Measurements from ENCODE around the gene SMPD3.

Gene SMPD3

DNA sequence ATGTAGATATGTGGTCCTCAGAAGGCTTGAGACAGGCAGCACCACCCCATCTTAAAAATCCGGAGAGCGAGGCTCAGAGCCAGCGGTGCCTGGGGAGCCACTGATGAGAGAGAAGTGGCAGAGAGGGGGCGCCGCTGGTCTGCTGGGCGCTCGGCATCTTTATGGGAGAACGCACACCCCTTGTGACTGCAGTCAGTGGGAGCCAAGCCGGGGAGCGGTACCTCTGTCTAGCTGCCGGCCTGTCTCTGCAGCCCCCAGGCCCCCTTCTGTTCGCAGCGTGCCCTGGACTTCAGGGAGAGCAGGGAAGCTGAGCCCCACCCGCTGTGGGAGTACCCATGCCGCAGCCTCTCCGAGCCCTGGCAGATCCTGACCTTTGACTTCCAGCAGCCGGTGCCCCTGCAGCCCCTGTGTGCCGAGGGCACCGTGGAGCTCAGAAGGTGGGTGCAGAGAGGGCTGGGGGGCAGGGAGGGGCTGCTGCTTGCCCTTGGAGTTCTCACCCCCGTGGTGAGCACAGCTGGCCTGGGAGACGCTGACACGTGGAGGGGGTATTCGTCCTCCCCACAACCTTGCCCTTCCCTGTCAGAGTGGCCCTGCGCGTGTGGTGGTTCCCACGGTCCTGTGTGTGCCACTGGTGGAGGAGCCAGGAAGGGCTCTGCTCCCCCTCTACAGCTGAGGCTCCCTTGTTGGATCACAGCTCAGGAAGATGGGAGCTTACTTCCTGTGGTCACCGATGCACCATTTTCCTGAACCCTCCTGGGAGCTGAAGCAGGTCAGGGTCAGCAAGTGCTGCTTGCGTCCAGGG, 92.7 kb downstream of the SMPD3 start:
- no peak for DNase-seq (ENCODE audit: low read depth)

DNA sequence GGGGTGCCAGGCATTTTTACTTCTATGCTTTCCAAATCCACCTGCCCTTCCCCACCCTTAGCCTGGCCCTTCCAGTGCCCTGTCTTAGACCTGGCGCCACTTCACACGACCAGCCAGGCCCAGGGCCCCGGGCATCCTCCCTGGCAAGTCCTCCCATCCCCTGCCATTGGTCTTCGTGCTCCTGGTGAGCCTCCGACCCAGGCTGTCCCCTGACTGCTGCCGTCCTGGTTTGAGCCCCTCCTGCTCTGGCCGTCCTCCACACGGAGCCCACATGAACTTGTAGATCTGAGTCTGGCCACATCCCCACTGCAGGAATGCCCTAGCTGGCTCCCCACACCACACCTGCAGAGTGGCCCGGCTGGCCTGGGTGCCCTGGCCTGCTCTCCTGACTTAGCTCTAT, 93.5 kb downstream of the SMPD3 start:
- no peak for DNase-seq (ENCODE audit: low read depth)

- no peak for DNase-seq (ENCODE audit: low read depth)
These were observed 94.9 kb downstream of the SMPD3 start for GRCh38 chr16:68353366-68353765.

- no peak for DNase-seq (ENCODE audit: low read depth)
These were observed 96.3 kb downstream of the SMPD3 start for GRCh38 chr16:68351991-68352431.

DNA sequence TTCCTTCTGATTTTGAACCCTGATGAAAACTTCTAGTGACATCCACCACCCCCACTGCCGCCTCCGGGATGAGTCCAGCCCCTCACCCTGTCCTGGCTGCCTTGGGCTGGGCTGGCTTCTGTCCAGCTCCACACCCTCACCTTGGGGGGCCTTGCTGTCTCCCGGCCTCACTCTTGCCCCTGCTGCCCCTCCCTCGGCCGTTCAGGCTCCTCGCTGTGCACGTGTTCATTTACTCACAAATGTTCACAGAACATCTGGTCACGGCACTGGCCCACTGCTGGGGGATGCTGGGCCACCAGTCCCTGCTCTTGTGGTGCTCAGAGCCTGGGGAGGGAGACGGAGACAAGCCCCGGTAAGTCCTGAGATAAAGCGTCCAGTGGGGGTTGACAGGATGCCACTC, 96.8 kb downstream of the SMPD3 start:
- no peak for DNase-seq (ENCODE audit: low read depth)

DNA sequence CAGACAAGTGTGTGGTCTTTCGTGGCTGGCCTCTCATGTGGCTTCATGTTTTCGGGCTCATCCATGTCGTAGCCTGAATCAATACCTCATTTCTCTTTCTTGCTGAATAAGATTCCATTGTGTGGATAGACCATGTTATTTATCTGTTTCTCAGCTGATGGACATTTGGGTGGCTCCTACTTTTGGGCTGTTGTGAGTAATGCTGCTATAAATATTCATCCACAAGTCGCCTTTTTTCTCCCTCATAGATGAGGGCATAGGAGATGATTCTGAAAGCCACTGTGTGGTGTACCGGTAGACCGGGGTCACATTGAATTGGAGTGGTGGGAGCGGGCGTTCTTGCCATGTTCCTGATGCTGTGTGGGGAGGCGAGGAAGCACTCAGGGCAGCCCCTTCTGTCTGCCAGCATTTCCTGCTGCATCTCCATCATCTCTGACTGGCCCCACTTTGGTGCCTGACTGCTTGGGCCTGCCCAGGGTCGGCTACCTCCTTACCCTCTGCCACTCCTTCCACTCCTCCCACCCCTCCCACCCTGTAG, 97.4 kb downstream of the SMPD3 start:
- DNase-seq (ENCODE audit: low read depth) = no peak

DNA sequence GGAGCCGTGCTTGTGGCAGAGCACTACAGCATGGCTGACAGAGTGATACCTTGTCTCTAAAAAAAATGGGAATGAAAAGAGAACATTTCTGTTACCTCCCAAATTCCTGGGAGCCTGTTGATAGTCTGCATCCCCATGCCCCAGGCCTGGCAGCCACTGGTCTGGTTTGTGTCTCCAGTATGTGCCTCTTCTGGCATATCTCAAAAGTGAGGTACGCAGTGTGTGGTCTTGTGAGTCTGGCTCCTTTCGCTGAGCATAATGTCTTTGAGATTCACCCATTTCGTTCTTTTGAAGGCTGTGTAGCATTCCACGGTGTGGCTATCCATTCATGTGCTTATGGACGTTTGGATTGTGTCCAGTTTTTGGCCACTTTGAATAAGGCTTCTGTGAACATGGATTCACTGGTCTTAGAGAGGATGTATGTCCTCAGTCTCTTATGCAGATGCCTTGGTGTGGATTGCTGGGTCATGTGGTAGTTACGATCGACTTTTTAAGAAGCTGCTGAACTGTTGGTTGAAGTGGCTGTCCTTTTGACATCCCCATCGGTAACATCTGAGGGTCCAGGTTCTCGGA, 98.4 kb downstream of the SMPD3 start:
- no peak for DNase-seq (ENCODE audit: low read depth)

DNA sequence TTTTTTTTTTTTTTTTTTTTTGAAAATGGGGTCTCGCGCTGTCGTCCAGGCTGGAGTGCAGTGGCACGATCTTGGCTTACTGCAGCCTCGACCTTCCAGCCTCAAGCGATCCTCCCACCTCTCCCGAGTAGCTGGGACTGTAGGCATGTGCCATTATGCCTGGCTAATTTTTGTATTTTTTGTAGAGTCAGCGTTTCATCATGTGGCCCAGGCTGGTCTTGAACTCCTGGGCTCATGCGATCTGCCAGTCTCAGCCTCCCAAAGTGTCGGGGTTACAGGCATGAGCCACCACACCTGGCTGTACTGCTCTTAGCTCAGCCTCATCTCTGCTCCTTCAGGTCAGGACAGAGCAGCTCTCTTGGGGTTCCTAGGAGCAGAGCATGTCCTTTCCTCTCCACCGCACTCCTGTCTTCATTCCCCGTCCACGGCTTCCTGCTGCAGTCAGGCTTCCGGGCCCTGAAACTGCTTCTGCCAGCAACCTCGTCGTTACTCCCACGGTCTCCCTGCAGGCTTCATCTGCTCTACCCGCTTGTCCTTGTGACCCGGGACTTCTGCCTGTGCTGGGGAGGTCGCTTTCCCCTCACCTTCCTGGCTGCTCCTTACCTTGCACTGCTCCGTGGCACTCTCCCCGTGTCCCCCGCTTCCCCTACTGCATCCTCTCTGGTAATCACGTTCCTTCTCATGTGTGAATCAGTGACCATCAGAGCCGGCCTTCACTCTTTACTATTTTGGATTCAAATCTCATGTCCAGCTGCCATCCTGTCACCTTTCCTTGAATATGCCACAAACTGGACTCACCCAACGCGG, 99.5 kb downstream of the SMPD3 start:
- no peak for DNase-seq (ENCODE audit: low read depth)

DNA sequence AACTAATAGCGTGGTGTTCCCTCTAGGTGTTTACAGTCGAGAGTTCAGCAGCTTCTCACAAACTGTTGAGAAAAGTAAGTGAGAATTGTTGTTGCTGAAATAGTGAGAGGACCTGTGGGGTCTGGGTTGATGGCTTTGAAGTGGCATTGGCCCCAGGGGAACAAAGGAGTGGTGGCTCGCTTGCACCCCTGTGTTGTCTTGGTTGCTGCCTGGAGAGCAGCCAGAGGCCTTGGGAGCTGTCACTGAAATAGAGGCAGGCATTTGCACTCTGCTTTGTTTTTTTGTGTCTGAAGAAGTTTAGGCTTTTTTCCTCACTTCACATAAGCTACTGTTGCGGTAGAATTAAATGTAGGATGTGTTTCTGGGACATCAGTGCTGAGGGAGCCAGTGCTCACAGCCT, 100.7 kb downstream of the SMPD3 start:
- no peak for DNase-seq (ENCODE audit: low read depth)

DNA sequence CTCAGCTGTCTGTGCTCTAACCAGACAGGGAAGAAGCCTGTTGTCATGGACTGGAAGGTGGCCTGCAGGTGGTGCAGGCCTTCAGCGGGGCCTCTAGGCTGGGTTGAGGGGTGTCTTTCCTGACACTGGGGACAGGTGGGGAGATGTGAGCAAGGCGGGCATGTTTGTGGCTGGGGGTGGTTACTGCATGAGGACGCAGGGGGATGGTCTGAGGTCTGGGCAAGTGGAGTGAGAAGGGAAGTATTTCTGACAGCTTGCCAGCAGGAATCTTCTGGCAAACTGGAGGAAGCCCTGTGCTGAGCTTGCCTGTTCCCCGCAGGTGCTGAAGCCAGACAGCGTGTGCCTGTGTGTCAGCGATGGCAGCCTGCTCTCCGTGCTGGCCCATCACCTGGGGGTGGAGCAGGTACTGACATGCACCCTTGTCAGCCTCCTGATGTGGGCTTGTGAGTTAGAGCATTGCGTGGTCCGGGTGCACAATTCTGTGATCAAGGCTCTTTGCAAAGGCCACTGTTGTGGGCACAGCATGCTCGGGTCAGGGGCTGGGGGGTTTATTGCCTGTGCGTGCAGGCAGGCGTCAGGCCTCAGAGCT, 101.3 kb downstream of the SMPD3 start:
- no peak for DNase-seq (ENCODE audit: low read depth)

DNA sequence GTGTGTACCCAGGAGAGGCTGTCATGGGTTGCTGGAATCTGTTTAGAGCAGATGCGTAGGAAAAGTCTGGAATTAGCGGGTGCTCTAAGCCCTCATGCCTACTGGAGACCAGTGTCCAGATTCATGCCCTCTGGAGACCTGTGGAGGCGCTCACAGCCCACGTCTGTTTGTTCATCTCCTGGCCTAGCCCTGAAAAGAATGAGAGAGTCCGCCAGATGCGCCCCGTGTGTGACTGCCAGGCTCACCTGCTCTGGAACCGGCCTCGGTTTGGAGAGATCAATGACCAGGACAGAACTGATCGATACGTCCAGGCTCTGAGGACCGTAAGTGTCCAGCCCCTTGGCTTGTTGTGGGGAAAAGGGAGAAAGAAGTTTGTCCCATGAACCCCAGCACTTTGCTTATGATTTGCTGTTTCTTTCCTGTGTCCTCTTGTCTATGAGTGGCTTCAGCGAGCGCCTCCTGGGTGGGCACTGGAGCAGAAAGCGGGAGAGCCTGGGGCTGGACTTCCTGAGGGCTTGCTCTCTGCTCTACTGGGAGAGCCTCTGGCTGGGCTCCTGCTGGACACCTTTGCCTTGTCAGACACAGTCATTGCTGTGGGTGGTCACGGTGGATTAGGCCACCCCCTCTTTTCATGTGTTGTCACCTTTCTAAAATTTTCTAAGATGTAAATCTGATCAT, 102.2 kb downstream of the SMPD3 start:
- no peak for DNase-seq (ENCODE audit: low read depth)

GRCh38 chr16:68345351-68345810, 102.9 kb downstream of the SMPD3 start:
- DNase-seq (ENCODE audit: low read depth) = no peak

- no peak for DNase-seq (ENCODE audit: low read depth)
These were observed 104.1 kb downstream of the SMPD3 start for GRCh38 chr16:68344252-68344651.

- DNase-seq (ENCODE audit: low read depth) = no peak
These were observed 105.2 kb downstream of the SMPD3 start for GRCh38 chr16:68343137-68343536.

DNA sequence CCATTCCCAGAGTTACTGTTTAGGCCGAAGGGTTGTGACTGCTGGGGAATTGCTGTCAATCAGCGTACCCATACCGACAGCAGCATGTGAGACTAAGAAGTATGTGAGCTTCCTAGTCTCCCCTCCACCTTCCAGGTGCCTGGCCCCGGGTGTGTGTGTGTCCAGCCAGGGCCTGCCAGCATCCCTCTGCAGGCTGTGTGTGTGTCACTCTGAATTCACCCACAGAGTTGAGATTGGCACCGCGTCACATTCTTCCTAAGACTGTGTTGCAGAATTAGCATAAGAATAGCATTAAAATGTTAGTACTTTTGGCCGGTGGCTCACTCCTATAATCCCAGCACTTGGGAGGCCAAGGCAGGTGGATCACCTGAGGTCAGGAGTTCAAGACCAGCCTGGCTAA, 105.7 kb downstream of the SMPD3 start:
- DNase-seq (ENCODE audit: low read depth) = no peak

DNA sequence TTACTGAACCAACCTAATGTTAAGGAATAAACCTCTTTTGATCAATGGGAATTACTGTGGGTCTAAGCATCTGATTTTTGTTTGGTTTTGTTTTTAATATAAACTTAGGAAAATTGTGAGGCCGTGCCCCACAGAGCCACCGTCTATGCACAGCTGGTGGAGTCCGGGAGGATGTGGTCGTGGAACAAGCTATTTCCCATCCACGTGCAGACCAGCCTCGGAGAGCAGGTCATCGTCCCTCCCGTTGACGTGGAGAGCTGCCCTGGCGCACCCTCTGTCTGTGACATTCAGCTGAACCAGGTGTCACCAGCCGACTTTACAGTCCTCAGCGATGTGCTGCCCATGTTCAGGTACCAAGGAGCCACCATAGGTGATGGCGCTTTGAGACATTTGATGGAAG, 109.1 kb downstream of the SMPD3 start:
- no peak for DNase-seq (ENCODE audit: low read depth)

GRCh38 chr16:68338326-68339119, 109.8 kb downstream of the SMPD3 start:
- DNase-seq (ENCODE audit: low read depth) = no peak

DNA sequence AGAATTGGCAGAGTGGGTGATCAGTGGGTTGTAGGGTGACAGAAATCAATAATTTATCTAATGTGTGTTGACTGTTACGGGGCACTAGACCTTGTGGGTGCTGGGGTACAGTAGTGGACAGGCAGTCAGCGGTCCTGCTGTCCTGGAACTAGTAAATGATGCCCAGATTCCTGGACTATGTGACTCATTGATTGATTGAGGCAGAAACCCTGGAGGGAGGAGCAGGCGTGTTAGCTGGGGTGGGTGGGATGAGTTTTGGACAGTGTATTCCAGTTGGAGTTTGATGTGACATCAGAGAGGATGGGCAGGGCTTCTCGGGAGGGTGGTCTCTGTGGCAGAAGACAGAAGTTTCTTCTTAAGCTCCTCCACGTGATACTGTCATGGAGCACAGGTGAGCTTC, 113.1 kb downstream of the SMPD3 start:
- no peak for DNase-seq (ENCODE audit: low read depth)

DNA sequence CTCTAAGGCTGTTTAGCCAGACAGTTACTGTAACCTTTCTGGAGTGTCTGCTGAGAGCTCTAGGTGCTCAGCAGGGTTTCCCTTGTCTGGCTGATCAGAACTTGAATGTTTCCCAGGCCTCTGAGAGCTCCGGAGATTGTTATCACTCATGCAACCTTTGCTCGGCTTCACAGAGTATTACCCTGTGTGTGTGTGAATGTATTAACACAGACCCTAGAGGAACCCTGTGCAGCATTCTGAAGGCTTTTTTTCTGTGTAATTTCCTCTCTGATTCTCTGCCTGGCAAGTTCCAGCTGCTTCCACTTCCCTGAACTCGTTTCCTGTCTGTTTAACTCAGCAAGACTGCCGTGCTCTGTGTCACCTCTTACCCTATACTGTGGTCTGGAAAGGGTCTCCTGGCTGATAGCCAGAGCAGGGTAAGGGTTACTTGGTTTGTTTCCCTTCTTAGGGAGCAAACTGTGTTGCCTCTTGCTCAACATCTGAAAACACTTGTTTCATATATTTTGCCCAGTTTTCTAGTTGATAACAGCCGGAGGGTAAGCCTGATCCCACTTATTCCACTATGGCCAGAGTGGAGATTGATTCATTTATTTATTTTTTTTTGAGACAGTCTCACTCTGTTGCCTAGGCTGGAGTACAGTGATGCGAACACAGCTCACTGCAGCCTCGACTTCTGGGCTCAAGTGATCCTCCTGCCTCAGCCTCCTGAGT, 115.7 kb downstream of the SMPD3 start:
- DNase-seq (ENCODE audit: low read depth) = no peak

DNA sequence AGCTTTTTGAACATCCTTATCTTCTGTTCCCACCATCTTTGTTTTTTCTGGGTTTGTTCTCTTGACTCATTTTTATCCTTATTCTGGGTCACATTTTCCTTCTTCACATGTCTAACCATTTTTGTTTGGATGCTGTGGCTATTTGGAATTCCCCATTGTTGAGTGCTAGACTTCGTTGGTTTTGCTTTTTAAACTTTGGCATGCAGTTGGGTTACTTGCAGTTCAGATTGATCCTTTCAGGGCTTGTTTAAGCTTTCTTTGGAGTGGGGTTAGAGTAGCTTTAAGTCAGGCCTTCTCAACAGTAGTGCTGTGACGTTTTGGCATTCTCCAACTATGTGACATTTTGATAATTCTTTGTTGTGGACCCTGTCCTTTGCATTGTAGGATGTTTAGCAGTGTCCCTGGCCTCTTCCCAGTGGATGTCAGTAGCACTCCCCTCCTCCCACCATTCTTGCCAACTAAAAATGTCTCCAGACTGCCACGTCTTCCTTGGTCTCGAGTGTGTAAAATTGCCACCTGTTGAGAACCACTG, 116.4 kb downstream of the SMPD3 start:
- DNase-seq (ENCODE audit: low read depth) = no peak
